Immature natural killer cell (primary cell): ENCODE results near the gene CADM4. TPM values are rescaled to one million over a fixed set of nuclear protein-coding genes. Genes with fewer than 3 reads are reported as not detected.
"Not testable (repeated sequence)": the region's sequence is repeated elsewhere in the genome, so short reads cannot be mapped to it uniquely, and the experiment has no call there.

ENCODE experiments used
- DNase-seq, 3 donors: peaks; one replicate each; pipeline ENCODE4 v3.0.0; 2022; ENCODE audit warnings: mixed read lengths in 1 of 3
- H3K27ac Mint-ChIP-seq, 6 donors: one replicate each; pipeline ENCODE4 v1.8.0; 2020; ENCODE audit warnings: mixed read lengths in 6 of 6, mild to moderate bottlenecking in 5 of 6, inconsistent platforms in 4 of 6, moderate library complexity in 3 of 6
- H3K27me3 Mint-ChIP-seq, 3 donors: one replicate each; pipeline ENCODE4 v1.8.0; 2020 to 2021; ENCODE audit warnings: low read depth in 3 of 3, mild to moderate bottlenecking in 3 of 3, mixed read lengths in 3 of 3, moderate library complexity in 3 of 3, inconsistent platforms in 1 of 3
- H3K36me3 Mint-ChIP-seq, 3 donors: one replicate each; pipeline ENCODE4 v1.8.0; 2020; ENCODE audit warnings: mixed read lengths in 3 of 3, inconsistent platforms in 2 of 3, mild to moderate bottlenecking in 2 of 3
- H3K4me1 Mint-ChIP-seq, 2 donors: one replicate each; pipeline ENCODE4 v1.8.0; 2020; ENCODE audit warnings: inconsistent platforms in 2 of 2, mild to moderate bottlenecking in 2 of 2, mixed read lengths in 2 of 2, moderate library complexity in 1 of 2
- H3K4me3 Mint-ChIP-seq, 5 donors: one replicate each; pipeline ENCODE4 v1.8.0; 2020; ENCODE audit warnings: mild to moderate bottlenecking in 5 of 5, mixed read lengths in 5 of 5, inconsistent platforms in 3 of 5, moderate library complexity in 3 of 5
- H3K9me3 Mint-ChIP-seq, 6 donors: one replicate each; pipeline ENCODE4 v1.8.0; 2020; ENCODE audit warnings: mild to moderate bottlenecking in 6 of 6, mixed read lengths in 6 of 6, inconsistent platforms in 4 of 6, moderate library complexity in 3 of 6
- polyA plus RNA-seq, 3 donors: library from polyadenylated mRNA; unstranded; fragments of 300-500 nt; fragmentation: Illumina TruSeq; gene quantifications; one replicate each; pipeline ENCODE4 v1.2.3, GENCODE V29; 2021

The CADM4 gene
- polyA plus RNA-seq, 3 donors from 2014 or later, result 0.10 TPM; not detected in 2

DNA sequence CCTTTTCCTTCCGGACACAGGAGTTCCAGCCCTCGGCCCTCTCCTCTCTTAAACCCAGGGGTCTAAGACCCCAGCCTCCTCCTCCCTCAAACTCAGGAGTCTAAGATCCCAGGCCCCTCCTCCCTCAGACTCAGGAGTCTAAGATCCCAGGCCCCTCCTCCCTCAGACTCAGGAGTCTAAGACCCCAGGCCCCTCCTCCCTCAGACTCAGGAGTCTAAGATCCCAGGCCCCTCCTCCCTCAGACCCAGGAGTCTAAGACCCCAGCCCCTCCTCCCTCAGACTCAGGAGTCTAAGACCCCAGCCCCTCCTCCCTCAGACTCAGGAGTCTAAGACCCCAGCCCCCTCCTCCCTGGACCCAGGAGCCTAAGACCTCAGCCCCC is 4.1 kb downstream of the CADM4 start:
- not testable (repeated sequence) for H3K9me3 Mint-ChIP-seq, H3K27ac Mint-ChIP-seq, H3K36me3 Mint-ChIP-seq, H3K4me3 Mint-ChIP-seq, DNase-seq
- Mint-ChIP-seq H3K27me3 (peaks cover 3 to 22% (median 22%) of the 10 kb centered on the region in 3 donors), H3K4me1 (peaks cover 10 to 11% of the 10 kb centered on the region in 2 donors)

DNA sequence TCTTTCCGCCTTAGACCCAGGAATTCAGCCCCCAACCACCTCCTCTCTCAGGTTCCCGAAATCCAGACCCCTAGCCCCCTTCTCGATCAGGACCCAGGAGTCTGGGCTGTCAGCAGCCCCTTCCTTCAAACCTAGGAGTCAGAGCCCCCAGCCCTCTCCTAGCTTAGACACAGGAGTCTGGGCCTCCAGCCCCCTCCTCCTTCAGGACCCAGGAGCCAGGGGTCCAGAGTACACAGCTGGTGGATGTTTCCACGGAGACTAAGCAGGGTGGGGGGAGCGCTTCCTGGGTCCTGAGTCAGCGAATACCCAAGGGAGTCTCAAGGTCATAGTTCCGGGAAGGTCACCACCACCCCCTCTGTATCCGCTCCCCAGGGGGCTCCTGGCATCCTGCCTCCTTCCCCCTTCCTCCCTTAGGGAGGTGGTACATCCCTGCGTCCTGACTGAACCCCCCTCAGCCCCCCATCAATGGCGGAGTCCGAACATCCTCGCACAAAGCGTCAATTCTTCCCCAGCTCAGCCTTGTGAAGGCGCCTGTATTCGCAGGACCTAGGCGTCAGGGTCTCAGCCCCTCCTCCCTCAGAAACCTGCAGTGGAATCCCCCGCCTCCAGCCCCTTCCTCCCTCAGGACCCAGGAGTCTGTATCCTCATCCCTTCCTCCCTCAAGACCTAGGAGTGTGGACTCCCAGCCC is 4.6 kb downstream of the CADM4 start:
- H3K36me3 Mint-ChIP-seq, result peaks cover 0 to 5% (median 0%) of the 10 kb centered on the region in 3 donors
- no peak for DNase-seq
- H3K4me3 Mint-ChIP-seq, result no peak overlapping the region
- H3K27me3 Mint-ChIP-seq, result peaks cover 3 to 20% (median 20%) of the 10 kb centered on the region in 3 donors
- peaks cover 0 to 2% (median 0%) of the 10 kb centered on the region in 6 donors for H3K9me3 Mint-ChIP-seq
- peaks cover 6 to 7% of the 10 kb centered on the region in 2 donors for H3K4me1 Mint-ChIP-seq
- no peak overlapping the region for H3K27ac Mint-ChIP-seq

DNA sequence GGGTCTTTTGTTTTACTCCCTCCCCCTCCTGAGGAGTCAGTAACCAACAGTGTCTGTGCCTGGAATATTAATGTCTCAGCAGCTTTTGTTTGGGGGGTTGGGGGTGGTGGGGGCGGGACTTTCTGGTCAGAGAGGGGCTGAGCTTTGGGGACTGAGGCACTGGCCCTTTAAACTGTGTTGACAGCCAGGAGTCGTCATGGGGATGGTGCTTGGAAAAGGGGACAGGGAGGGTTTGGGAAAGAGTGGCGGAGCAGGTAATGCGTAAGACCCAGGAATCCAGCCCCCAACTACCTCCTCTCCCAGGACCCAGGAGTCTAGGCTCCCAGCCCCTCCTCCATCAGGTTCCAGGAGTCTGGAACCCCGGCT is 5.2 kb downstream of the CADM4 start:
- Mint-ChIP-seq H3K36me3 (peaks cover 0 to 5% (median 0%) of the 10 kb centered on the region in 3 donors), H3K9me3 (peaks cover 0 to 2% (median 0%) of the 10 kb centered on the region in 6 donors), H3K27me3 (peaks cover 3 to 19% (median 18%) of the 10 kb centered on the region in 3 donors), H3K27ac (no peak overlapping the region), H3K4me3 (no peak overlapping the region), H3K4me1 (peaks cover 5 to 6% of the 10 kb centered on the region in 2 donors)
- DNase-seq, result no peak

GRCh38 chr19:43634068-43634467 is 5.6 kb downstream of the CADM4 start:
- Mint-ChIP-seq H3K9me3 (peaks cover 0 to 2% (median 0%) of the 10 kb centered on the region in 6 donors), H3K4me3 (no peak overlapping the region), H3K27ac (no peak overlapping the region), H3K36me3 (peaks cover 0 to 4% (median 0%) of the 10 kb centered on the region in 3 donors), H3K4me1 (peaks cover 3 to 4% of the 10 kb centered on the region in 2 donors), H3K27me3 (peaks cover 3 to 18% (median 17%) of the 10 kb centered on the region in 3 donors)
- no peak for DNase-seq

DNA sequence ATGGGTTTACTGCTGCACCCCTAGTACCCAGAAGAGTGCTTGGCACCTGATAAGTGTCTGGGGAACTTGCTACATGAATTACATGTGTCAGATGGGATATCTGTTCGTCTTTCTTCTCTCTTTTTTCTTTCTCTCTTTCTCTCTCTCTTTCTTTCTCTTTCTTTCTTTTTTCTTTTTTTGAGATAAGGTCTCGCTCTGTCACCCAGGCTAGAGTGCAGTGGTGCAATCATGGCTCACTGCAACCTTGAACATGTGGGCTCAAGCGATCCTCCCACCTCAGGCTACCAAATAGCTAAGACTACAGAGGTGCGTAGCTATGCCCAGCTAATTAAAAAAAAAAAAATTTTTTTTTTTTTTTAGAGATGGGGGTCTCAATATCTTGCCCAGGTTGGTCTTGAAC is 6.1 kb downstream of the CADM4 start:
- H3K4me3 Mint-ChIP-seq, result no peak overlapping the region
- H3K27ac Mint-ChIP-seq, result no peak overlapping the region
- H3K9me3 Mint-ChIP-seq, result peaks cover 0 to 2% (median 0%) of the 10 kb centered on the region in 6 donors
- H3K4me1 Mint-ChIP-seq, result no peaks in the 10 kb centered on the region
- no peaks in the 10 kb centered on the region for H3K36me3 Mint-ChIP-seq
- H3K27me3 Mint-ChIP-seq, result peaks cover 3 to 14% (median 14%) of the 10 kb centered on the region in 3 donors
- DNase-seq, result no peak

- H3K4me3 Mint-ChIP-seq, result no peak overlapping the region
- H3K27me3 Mint-ChIP-seq, result peaks cover 5 to 12% (median 8%) of the 10 kb centered on the region in 3 donors
- no peak overlapping the region for H3K27ac Mint-ChIP-seq
- H3K4me1 Mint-ChIP-seq, result peaks cover 0 to 1% of the 10 kb centered on the region in 2 donors
- DNase-seq, result no peak
- H3K9me3 Mint-ChIP-seq, result peaks cover 0 to 2% (median 0%) of the 10 kb centered on the region in 6 donors
- no peaks in the 10 kb centered on the region for H3K36me3 Mint-ChIP-seq
Measured at GRCh38 chr19:43631491-43631890, 8.2 kb downstream of the CADM4 start.

DNA sequence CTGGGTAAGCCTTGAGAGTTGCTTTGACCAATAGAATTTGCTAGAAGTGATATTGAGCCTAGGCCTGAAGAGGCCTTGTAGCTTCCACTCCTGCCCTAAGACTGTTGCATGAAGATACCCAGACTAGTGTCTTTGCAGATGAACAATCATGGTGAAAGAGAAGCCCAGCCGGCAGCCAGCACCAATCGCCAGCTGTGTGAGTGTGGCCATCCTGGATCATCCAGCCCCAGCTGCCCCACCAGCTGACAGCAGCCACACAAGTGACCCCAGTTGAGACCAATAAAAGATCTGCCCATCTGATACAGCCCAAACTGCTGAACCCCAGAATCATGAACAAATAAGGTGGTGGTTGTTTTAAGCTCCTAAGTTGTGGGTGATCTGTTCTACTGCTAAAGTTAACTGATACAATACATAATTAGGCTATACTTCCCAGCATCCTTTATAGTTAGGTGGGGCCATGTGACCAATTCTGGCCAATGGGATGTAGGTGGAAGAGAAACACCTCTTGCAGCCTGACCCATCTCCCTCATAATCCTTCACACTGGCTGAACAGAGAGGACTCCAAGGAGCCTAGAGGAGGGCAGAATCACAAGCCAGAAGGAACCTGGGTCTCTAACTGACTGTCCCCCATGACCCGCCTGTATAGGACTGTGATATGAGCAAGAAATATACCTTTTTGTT is 10.9 kb downstream of the CADM4 start:
- no peak for DNase-seq
- H3K4me3 Mint-ChIP-seq, result no peak overlapping the region
- no peaks in the 10 kb centered on the region for H3K36me3 Mint-ChIP-seq
- no peak overlapping the region for H3K27ac Mint-ChIP-seq
- peaks cover 5 to 8% (median 7%) of the 10 kb centered on the region in 3 donors for H3K27me3 Mint-ChIP-seq
- H3K4me1 Mint-ChIP-seq, result peaks cover 4 to 11% of the 10 kb centered on the region in 2 donors
- peaks cover 0 to 2% (median 0%) of the 10 kb centered on the region in 6 donors for H3K9me3 Mint-ChIP-seq

DNA sequence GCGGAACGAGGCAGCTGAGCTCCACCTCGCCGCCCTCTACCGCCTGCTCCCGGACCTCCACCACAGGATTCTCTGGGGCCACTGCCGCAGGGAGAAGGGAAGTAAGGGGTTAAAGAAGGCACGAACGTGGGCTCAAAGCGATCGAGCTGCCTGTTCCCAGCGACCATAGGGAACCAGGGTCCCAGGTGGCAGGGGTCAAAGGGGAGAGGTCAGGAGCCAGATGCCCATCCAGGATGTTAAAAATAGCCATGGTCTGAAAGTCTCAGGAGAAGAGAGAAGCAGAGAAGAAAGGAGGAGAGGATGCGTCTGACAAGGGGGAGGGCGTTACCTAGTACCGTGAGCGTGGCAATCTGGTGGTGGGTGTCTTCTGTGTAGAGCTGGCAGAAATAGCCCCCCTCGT is 12.8 kb downstream of the CADM4 start:
- Mint-ChIP-seq H3K27me3 (peaks cover 4 to 7% (median 5%) of the 10 kb centered on the region in 3 donors), H3K4me1 (peaks cover 4 to 11% of the 10 kb centered on the region in 2 donors), H3K9me3 (no peaks in the 10 kb centered on the region), H3K36me3 (no peaks in the 10 kb centered on the region), H3K27ac (no peak overlapping the region), H3K4me3 (no peak overlapping the region)
- DNase-seq, result no peak

- Mint-ChIP-seq H3K9me3 (no peaks in the 10 kb centered on the region), H3K27me3 (peaks cover 4 to 7% (median 5%) of the 10 kb centered on the region in 3 donors), H3K27ac (no peak overlapping the region), H3K4me1 (peaks cover 5 to 11% of the 10 kb centered on the region in 2 donors), H3K36me3 (no peaks in the 10 kb centered on the region), H3K4me3 (no peak overlapping the region)
- no peak for DNase-seq
Measured at GRCh38 chr19:43625918-43626579, 13.6 kb downstream of the CADM4 start.

DNA sequence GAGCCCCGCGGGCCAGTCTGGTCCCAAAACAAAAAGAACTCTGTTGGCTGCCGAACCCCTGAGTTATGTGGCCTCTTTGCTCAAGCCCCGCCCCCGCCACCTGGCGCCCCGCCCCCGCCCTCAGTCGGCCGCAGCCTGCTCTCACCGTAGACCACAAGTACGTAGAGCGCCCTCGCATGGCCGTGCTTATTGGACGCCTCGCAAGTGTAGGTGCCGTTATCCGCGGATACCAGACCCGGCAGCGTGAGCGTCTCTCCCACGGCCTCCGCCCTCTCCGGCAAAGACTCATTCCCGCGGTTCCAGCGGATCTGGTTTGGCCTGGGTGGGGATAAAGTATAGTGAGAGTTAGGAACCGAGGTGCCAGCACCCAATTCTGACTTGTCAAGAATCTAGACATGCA is 14.7 kb downstream of the CADM4 start:
- H3K4me1 Mint-ChIP-seq, result peaks cover 16 to 22% of the 10 kb centered on the region in 2 donors
- H3K27me3 Mint-ChIP-seq, result peaks cover 4 to 8% (median 4%) of the 10 kb centered on the region in 3 donors
- H3K27ac Mint-ChIP-seq, result no peak overlapping the region
- no peaks in the 10 kb centered on the region for H3K9me3 Mint-ChIP-seq
- peak; percentile 60 to 71 (median 67) for DNase-seq
- H3K36me3 Mint-ChIP-seq, result no peaks in the 10 kb centered on the region
- H3K4me3 Mint-ChIP-seq, result no peak overlapping the region

GRCh38 chr19:43623889-43624670 is 15.6 kb downstream of the CADM4 start:
- H3K4me1 Mint-ChIP-seq, result peaks cover 22 to 30% of the 10 kb centered on the region in 2 donors
- H3K27ac Mint-ChIP-seq, result peak overlapping the region in 1 of 6 donors; percentile 14
- no peak overlapping the region for H3K4me3 Mint-ChIP-seq
- no peaks in the 10 kb centered on the region for H3K36me3 Mint-ChIP-seq
- DNase-seq, result no peak
- no peaks in the 10 kb centered on the region for H3K9me3 Mint-ChIP-seq
- peaks cover 4 to 14% (median 5%) of the 10 kb centered on the region in 3 donors for H3K27me3 Mint-ChIP-seq

- H3K36me3 Mint-ChIP-seq, result no peaks in the 10 kb centered on the region
- H3K4me1 Mint-ChIP-seq, result peaks cover 28 to 38% of the 10 kb centered on the region in 2 donors
- DNase-seq, result no peak
- H3K4me3 Mint-ChIP-seq, result no peak overlapping the region
- H3K27me3 Mint-ChIP-seq, result peaks cover 4 to 14% (median 9%) of the 10 kb centered on the region in 3 donors
- H3K9me3 Mint-ChIP-seq, result no peaks in the 10 kb centered on the region
- H3K27ac Mint-ChIP-seq, result no peak overlapping the region
Measured at GRCh38 chr19:43622956-43623355, 16.7 kb downstream of the CADM4 start.

DNA sequence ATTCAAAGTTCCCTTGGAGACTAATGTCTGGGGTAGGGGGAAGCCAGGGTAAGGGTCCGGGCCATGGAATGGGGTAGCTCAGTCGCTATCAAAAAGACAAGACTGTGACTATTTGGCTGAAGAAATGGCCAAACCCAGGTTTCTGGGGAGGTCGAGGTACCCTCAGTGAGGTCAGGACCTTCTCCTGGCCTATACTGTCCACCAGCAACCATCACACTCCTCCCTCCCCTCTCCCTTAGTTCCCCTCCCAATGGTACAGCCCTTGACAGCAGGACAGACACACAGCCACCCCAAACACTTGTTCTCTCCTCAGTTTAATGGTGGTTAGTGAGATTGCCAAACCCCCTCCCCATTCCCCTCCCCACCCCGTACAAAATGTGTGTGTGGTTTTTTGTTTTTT is 17.6 kb downstream of the CADM4 start:
- peaks cover 0 to 14% (median 9%) of the 10 kb centered on the region in 3 donors for H3K27me3 Mint-ChIP-seq
- H3K27ac Mint-ChIP-seq, result peak overlapping the region in 1 of 6 donors; percentile 37
- H3K4me3 Mint-ChIP-seq, result no peak overlapping the region
- DNase-seq, result no peak
- H3K9me3 Mint-ChIP-seq, result no peaks in the 10 kb centered on the region
- peaks cover 28 to 40% of the 10 kb centered on the region in 2 donors for H3K4me1 Mint-ChIP-seq
- H3K36me3 Mint-ChIP-seq, result no peaks in the 10 kb centered on the region
